Naive thymus-derived CD4-positive, alpha-beta T cell (primary cell): ENCODE results near the gene FUT2. TPM values are rescaled to one million over a fixed set of nuclear protein-coding genes. Genes with fewer than 3 reads are reported as not detected.

Experiments used
- ATAC-seq: fragments of 150-1000 bp; cut with Tn5 transposase; 2 replicates; pipeline ENCODE4 v1.10.0; 2021; ENCODE audit warnings: mild to moderate bottlenecking, moderate library complexity
- CTCF ChIA-PET: fragments of 350-600 bp; sonication (Branson Sonifier 250); formaldehyde crosslinking; loops from one replicate; lab custom pipeline; 2021; ENCODE audit warnings: antibody characterized with exemption; lab: Charles Lee
- POLR2A ChIA-PET: fragments of 350-600 bp; sonication (Branson Sonifier 250); formaldehyde crosslinking; loops from one replicate; lab custom pipeline; 2021; ENCODE audit warnings: antibody characterized with exemption, inconsistent platforms; lab: Charles Lee
- DNase-seq, 9 donors: peaks; one replicate each; pipeline versions ENCODE4 v3.0.0 to v3.0.0-alpha.2; 2020 to 2022; ENCODE audit warnings: mixed read lengths in 1 of 9
- H3K27ac ChIP-seq: one replicate; pipeline ENCODE4 v1.7.0; 2013; ENCODE audit warnings: mild to moderate bottlenecking, low read depth, low read length, moderate library complexity
- H3K27me3 ChIP-seq, 2 donors: one replicate each; pipeline ENCODE4 v1.7.0; 2013; ENCODE audit warnings: low read length in 2 of 2, mild to moderate bottlenecking in 2 of 2, moderate library complexity in 2 of 2; ENCODE audit not compliant: control insufficient read depth in 2 of 2, insufficient read depth in 2 of 2
- H3K36me3 ChIP-seq, 3 experiments: 1 replicate in 2 of 3; 2 replicates in 1 of 3; pipeline ENCODE4 v1.7.0; 2013; ENCODE audit warnings: low read length in 3 of 3, mild to moderate bottlenecking in 3 of 3, moderate library complexity in 1 of 3; ENCODE audit not compliant: insufficient read depth in 3 of 3, control insufficient read depth in 2 of 3
- H3K4me1 ChIP-seq, 2 donors: one replicate each; pipeline ENCODE4 v1.7.0; 2013; ENCODE audit warnings: low read length in 2 of 2, mild to moderate bottlenecking in 2 of 2, moderate library complexity in 1 of 2; ENCODE audit not compliant: control insufficient read depth in 2 of 2, insufficient read depth in 2 of 2
- H3K4me3 ChIP-seq: 2 replicates; pipeline ENCODE4 v1.7.0; 2013; ENCODE audit warnings: mild to moderate bottlenecking, low read length
- H3K9me3 ChIP-seq, 3 experiments: 1 replicate in 2 of 3; 2 replicates in 1 of 3; pipeline ENCODE4 v1.7.0; 2013; ENCODE audit warnings: low read length in 3 of 3; ENCODE audit not compliant: control insufficient read depth in 2 of 3
- H3K27ac Mint-ChIP-seq, 9 donors: one replicate each; pipeline ENCODE4 v1.8.0; 2020 to 2022; ENCODE audit warnings: mixed read lengths in 9 of 9, mild to moderate bottlenecking in 8 of 9, moderate library complexity in 5 of 9, inconsistent platforms in 2 of 9
- H3K27me3 Mint-ChIP-seq, 5 donors: one replicate each; pipeline ENCODE4 v1.8.0; 2021 to 2022; ENCODE audit warnings: mixed read lengths in 5 of 5, mild to moderate bottlenecking in 1 of 5
- H3K36me3 Mint-ChIP-seq, 5 donors: one replicate each; pipeline ENCODE4 v1.8.0; 2020 to 2022; ENCODE audit warnings: mixed read lengths in 5 of 5, mild to moderate bottlenecking in 3 of 5, inconsistent platforms in 1 of 5
- H3K4me1 Mint-ChIP-seq, 7 donors: one replicate each; pipeline ENCODE4 v1.8.0; 2020 to 2022; ENCODE audit warnings: mixed read lengths in 7 of 7, mild to moderate bottlenecking in 3 of 7, inconsistent platforms in 1 of 7
- H3K4me3 Mint-ChIP-seq, 10 donors: one replicate each; pipeline ENCODE4 v1.8.0; 2020 to 2022; ENCODE audit warnings: mild to moderate bottlenecking in 10 of 10, mixed read lengths in 10 of 10, moderate library complexity in 6 of 10, inconsistent platforms in 2 of 10
- H3K9me3 Mint-ChIP-seq, 11 donors: one replicate each; pipeline ENCODE4 v1.8.0; 2020 to 2022; ENCODE audit warnings: mixed read lengths in 11 of 11, mild to moderate bottlenecking in 4 of 11, inconsistent platforms in 1 of 11, moderate library complexity in 1 of 11
- intact Hi-C, 2 donors: fragments of 100-400 bp; cut with micrococcal nuclease; formaldehyde crosslinking; loops; one replicate each; pipeline ENCODE4 v1.15.1; 2023
- polyA plus RNA-seq, 2 donors: library from polyadenylated mRNA; unstranded; fragments of 300-500 nt; fragmentation: Illumina TruSeq; gene quantifications; one replicate each; pipeline ENCODE4 v1.2.3, GENCODE V29; 2021
- total RNA-seq, 6 experiments: library from RNA in 5 of 6; stranded (reverse) in 5 of 6; gene quantifications; 1 replicate in 5 of 6; 2 replicates in 1 of 6; pipeline ENCODE4 v1.2.3 and lab custom pipeline; 2021 to 2026

The FUT2 gene
- total and polyA plus RNA-seq, 7 experiments from 2014 or later, result 0.09 to 0.78 TPM; not detected in 5

- peaks cover 12 to 24% (median 18%) of the 10 kb centered on the region in 7 donors for H3K4me1 Mint-ChIP-seq
- H3K4me3 ChIP-seq, result peak within 1 kb of the TSS; percentile 92
- peak within 1 kb of the TSS; percentile 80 to 99 (median 97) for H3K4me3 Mint-ChIP-seq
- H3K27me3 Mint-ChIP-seq, result no peaks in the 10 kb centered on the region
- CTCF ChIA-PET, result no interaction called here
- no peaks in the 10 kb centered on the region for H3K36me3 ChIP-seq
- intact Hi-C loops, result loop anchor here (1.0 to 10.0 kb wide), 7 partner anchors 19 to 1155 kb away; partner anchors contain the start of genes RPL18 (in 2 of the 2), SPHK2 (in 2 of the 2), AKT1S1 (in 1 of the 2) and DBP (in 1 of the 2)
- no peaks in the 10 kb centered on the region for H3K9me3 ChIP-seq
- DNase-seq (no peak), ATAC-seq (no peak)
- H3K4me1 ChIP-seq, result peaks cover 8% of the 10 kb centered on the region in 2 donors
- H3K27me3 ChIP-seq, result no peaks in the 10 kb centered on the region
- H3K27ac ChIP-seq, result peak within 1 kb of the TSS; percentile 80
- H3K9me3 Mint-ChIP-seq, result no peaks in the 10 kb centered on the region
- POLR2A ChIA-PET, result no interaction called here
- H3K36me3 Mint-ChIP-seq, result no peaks in the 10 kb centered on the region
- peak within 1 kb of the TSS; percentile 98 to 100 (median 99) for H3K27ac Mint-ChIP-seq
Observed at GRCh38 chr19:48719263-48720171, 23.7 kb downstream of the FUT2 start, which contains the start of gene MAMSTR. Gene MAMSTR, minus strand, starts transcription at chr19:48719725. Its CDS starts 694 bp downstream, at chr19:48719031.

- intact Hi-C loops, result loop anchor here (1.0 to 10.0 kb wide), 7 partner anchors 18 to 1155 kb away; partner anchors contain the start of genes RPL18 (in 2 of the 2), SPHK2 (in 2 of the 2), AKT1S1 (in 1 of the 2) and DBP (in 1 of the 2)
- Histone ChIP-seq H3K36me3 (no peaks in the 10 kb centered on the region), H3K4me1 (peaks cover 5 to 13% of the 10 kb centered on the region in 2 donors), H3K9me3 (no peaks in the 10 kb centered on the region), H3K27me3 (no peaks in the 10 kb centered on the region), H3K27ac (no peak overlapping the region), H3K4me3 (peak overlapping the region; percentile 92)
- DNase-seq, result no peak
- Mint-ChIP-seq H3K9me3 (peaks cover 0 to 7% (median 4%) of the 10 kb centered on the region in 11 donors), H3K27ac (peak overlapping the region; percentile 98 to 100 (median 99)), H3K4me1 (peaks cover 14 to 25% (median 21%) of the 10 kb centered on the region in 7 donors), H3K4me3 (peak overlapping the region; percentile 80 to 99 (median 97)), H3K36me3 (peaks cover 3 to 6% (median 3%) of the 10 kb centered on the region in 5 donors), H3K27me3 (no peaks in the 10 kb centered on the region)
- ChIA-PET POLR2A (interaction anchor here (1.7 kb wide), 1 partner anchor 75 kb away, joined by 8 read pairs; the partner anchor contains the start of gene CA11), CTCF (no interaction called here)
- no peak for ATAC-seq
Observed at GRCh38 chr19:48720251-48720612, 24.5 kb downstream of the FUT2 start.

- ChIA-PET POLR2A (interaction anchor here (0.6 to 1.7 kb wide), 2 partner anchors 75 to 280 kb away, joined by 4 to 8 read pairs; partner anchors contain the start of gene CA11), CTCF (no interaction called here)
- peak overlapping the region; percentile 98 to 100 (median 99) for H3K27ac Mint-ChIP-seq
- peak; percentile 91 for ATAC-seq
- peaks cover 3 to 10% (median 8%) of the 10 kb centered on the region in 5 donors for H3K36me3 Mint-ChIP-seq
- no peaks in the 10 kb centered on the region for H3K9me3 ChIP-seq
- intact Hi-C loops, result loop anchor here (1.0 to 10.0 kb wide), 7 partner anchors 18 to 1154 kb away; partner anchors contain the start of genes DBP (in 2 of the 2), RPL18 (in 2 of the 2), SPHK2 (in 2 of the 2) and AKT1S1 (in 1 of the 2)
- H3K27me3 Mint-ChIP-seq, result no peaks in the 10 kb centered on the region
- peaks cover 0 to 11% (median 8%) of the 10 kb centered on the region in 11 donors for H3K9me3 Mint-ChIP-seq
- peak overlapping the region; percentile 80 for H3K27ac ChIP-seq
- H3K4me3 ChIP-seq, result peak overlapping the region; percentile 92
- peaks cover 19 to 30% (median 25%) of the 10 kb centered on the region in 7 donors for H3K4me1 Mint-ChIP-seq
- no peaks in the 10 kb centered on the region for H3K36me3 ChIP-seq
- peak overlapping the region; percentile 80 to 99 (median 97) for H3K4me3 Mint-ChIP-seq
- peak; percentile 77 to 93 (median 89) for DNase-seq
- H3K4me1 ChIP-seq, result peaks cover 5 to 17% of the 10 kb centered on the region in 2 donors
- H3K27me3 ChIP-seq, result no peaks in the 10 kb centered on the region
Observed at GRCh38 chr19:48720613-48721296, 25.0 kb downstream of the FUT2 start.

- H3K27ac Mint-ChIP-seq, result peak overlapping the region in 3 of 9 donors; percentile 28 to 84 (median 52)
- POLR2A ChIA-PET, result no interaction called here
- H3K36me3 Mint-ChIP-seq, result peaks cover 9 to 17% (median 14%) of the 10 kb centered on the region in 5 donors
- no peaks in the 10 kb centered on the region for H3K36me3 ChIP-seq
- H3K27me3 Mint-ChIP-seq, result no peaks in the 10 kb centered on the region
- no peak for ATAC-seq
- H3K4me1 Mint-ChIP-seq, result peaks cover 24 to 40% (median 35%) of the 10 kb centered on the region in 7 donors
- no peak for DNase-seq
- CTCF ChIA-PET, result no interaction called here
- peaks cover 0 to 9% (median 0%) of the 10 kb centered on the region in 3 experiments for H3K9me3 ChIP-seq
- H3K4me1 ChIP-seq, result peaks cover 5 to 27% of the 10 kb centered on the region in 2 donors
- H3K4me3 ChIP-seq, result no peak overlapping the region
- no peak overlapping the region for H3K27ac ChIP-seq
- no peaks in the 10 kb centered on the region for H3K27me3 ChIP-seq
- peak overlapping the region in 3 of 10 donors; percentile 16 to 49 (median 27) for H3K4me3 Mint-ChIP-seq
- H3K9me3 Mint-ChIP-seq, result peaks cover 0 to 17% (median 15%) of the 10 kb centered on the region in 11 donors
- intact Hi-C loops, result loop anchor here (5.0 to 10.0 kb wide), 3 partner anchors 115 to 1153 kb away; partner anchors contain the start of genes AKT1S1 (in 1 of the 2), HSD17B14 (in 1 of the 2) and TBC1D17 (in 1 of the 2)
Observed at GRCh38 chr19:48722196-48722708, 26.5 kb downstream of the FUT2 start.

DNA sequence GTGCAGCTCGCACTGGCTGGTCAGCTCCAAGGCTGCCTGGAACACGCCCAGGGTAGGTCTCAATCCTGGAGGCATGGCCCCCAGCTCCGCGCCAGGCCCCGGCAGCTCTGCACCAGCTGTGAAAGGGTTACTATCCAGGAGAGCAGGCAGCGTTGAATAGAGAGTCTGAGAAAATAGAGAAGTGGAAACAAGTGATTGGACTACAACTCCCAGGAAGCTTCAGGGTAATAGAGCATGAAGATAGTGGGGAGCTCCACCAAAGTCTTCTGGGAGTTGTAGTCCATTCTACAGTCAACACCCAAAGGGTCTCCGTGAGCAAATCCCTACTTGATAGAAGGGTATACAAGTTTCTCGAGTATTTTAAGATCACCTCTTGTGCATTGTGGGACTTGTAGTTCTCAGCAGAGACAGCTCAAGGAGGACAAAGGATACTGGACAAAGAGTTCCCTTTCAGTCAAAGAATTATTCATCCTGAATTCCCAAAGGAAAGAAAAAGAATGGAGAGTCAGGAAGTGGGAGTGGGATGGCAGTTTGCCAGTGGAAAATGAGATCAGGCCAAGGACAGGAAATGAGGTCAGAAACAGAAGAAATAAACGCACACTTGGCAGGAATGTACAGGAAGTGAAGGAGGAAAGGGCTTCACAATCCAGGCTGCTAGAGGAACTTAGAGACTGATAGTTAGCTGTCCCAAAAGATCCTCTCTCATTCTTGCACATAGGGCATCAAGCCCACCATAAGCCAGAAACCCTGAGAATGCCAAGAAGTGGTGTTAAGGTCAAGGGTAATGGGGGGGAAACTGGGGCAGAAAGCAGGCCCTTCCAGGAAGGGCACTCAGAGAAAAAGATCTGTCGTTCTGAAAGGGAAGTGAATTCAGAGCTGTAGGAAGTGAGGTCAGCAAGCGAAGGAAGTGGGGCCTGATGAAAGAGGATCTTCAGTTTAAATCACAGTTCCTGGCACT is 29.3 kb downstream of the FUT2 start:
- H3K36me3 Mint-ChIP-seq, result peaks cover 9 to 21% (median 15%) of the 10 kb centered on the region in 5 donors
- Histone ChIP-seq H3K27me3 (no peaks in the 10 kb centered on the region), H3K4me3 (no peak overlapping the region), H3K36me3 (no peaks in the 10 kb centered on the region), H3K27ac (peak overlapping the region; percentile 39), H3K4me1 (peaks cover 5 to 27% of the 10 kb centered on the region in 2 donors), H3K9me3 (peaks cover 0 to 10% (median 0%) of the 10 kb centered on the region in 3 experiments)
- ChIA-PET POLR2A (interaction anchor here (0.6 to 3.3 kb wide), 14 partner anchors 10 to 388 kb away, joined by 3 to 21 read pairs (median 4); partner anchors contain the start of genes BAX, CA11, GYS1 and IZUMO1), CTCF (interaction anchor here (1.4 kb wide), 1 partner anchor 268 kb away, joined by 3 read pairs; the partner anchor contains the start of genes GYS1 and RUVBL2)
- peaks cover 28 to 45% (median 37%) of the 10 kb centered on the region in 7 donors for H3K4me1 Mint-ChIP-seq
- peak overlapping the region; percentile 91 to 97 (median 93) for H3K27ac Mint-ChIP-seq
- intact Hi-C loops, result loop anchor here (1.0 to 10.0 kb wide), 5 partner anchors 11 to 1150 kb away; partner anchors contain the start of genes AKT1S1 (in 1 of the 2), HSD17B14 (in 1 of the 2) and TBC1D17 (in 1 of the 2)
- H3K4me3 Mint-ChIP-seq, result peak overlapping the region; percentile 52 to 85 (median 70)
- no peaks in the 10 kb centered on the region for H3K27me3 Mint-ChIP-seq
- peak in 7 of 9 donors; percentile 60 to 78 (median 72) for DNase-seq
- H3K9me3 Mint-ChIP-seq, result peaks cover 0 to 20% (median 15%) of the 10 kb centered on the region in 11 donors
- peak; percentile 61 for ATAC-seq
